ENCODE data around the gene PIK3R6. TPM values are rescaled to one million over a fixed set of nuclear protein-coding genes. Genes with fewer than 3 reads are reported as not detected.

The PIK3R6 gene
- total and polyA plus RNA-seq, 3 donors from 2014 or later: 1.3 to 2.6 (median 2.5) TPM

- no peak for DNase-seq
- intact Hi-C loops (cut with DNase I; ENCODE audit: low total_unique reads): no loop called here
- H3K36me3 ChIP-seq (ENCODE audit: low read depth, missing control alignments): no peaks in the 10 kb centered on the region
- no peaks in the 10 kb centered on the region for H3K9me3 ChIP-seq
- H3K4me3 ChIP-seq: no peak overlapping the region
- H3K27ac ChIP-seq: no peak overlapping the region
- H3K27me3 ChIP-seq: no peaks in the 10 kb centered on the region
- TF ChIP-seq, protein P1, sequence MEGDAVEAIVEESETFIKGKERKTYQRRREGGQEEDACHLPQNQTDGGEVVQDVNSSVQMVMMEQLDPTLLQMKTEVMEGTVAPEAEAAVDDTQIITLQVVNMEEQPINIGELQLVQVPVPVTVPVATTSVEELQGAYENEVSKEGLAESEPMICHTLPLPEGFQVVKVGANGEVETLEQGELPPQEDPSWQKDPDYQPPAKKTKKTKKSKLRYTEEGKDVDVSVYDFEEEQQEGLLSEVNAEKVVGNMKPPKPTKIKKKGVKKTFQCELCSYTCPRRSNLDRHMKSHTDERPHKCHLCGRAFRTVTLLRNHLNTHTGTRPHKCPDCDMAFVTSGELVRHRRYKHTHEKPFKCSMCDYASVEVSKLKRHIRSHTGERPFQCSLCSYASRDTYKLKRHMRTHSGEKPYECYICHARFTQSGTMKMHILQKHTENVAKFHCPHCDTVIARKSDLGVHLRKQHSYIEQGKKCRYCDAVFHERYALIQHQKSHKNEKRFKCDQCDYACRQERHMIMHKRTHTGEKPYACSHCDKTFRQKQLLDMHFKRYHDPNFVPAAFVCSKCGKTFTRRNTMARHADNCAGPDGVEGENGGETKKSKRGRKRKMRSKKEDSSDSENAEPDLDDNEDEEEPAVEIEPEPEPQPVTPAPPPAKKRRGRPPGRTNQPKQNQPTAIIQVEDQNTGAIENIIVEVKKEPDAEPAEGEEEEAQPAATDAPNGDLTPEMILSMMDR (IDR thresholded peaks at IDR 0.05): no peak
- TF ChIP-seq POLR2A (IDR thresholded peaks at IDR 0.05): no peak
- WGBS, 2 donors: 95 to 98% methylated on average over 9 to 14 of the region's 14 CpGs
- H3K4me1 ChIP-seq: peaks cover 3% of the 10 kb centered on the region
Observed at GRCh38 chr17:8889458-8890210, 22.2 kb upstream of the PIK3R6 start.

DNA sequence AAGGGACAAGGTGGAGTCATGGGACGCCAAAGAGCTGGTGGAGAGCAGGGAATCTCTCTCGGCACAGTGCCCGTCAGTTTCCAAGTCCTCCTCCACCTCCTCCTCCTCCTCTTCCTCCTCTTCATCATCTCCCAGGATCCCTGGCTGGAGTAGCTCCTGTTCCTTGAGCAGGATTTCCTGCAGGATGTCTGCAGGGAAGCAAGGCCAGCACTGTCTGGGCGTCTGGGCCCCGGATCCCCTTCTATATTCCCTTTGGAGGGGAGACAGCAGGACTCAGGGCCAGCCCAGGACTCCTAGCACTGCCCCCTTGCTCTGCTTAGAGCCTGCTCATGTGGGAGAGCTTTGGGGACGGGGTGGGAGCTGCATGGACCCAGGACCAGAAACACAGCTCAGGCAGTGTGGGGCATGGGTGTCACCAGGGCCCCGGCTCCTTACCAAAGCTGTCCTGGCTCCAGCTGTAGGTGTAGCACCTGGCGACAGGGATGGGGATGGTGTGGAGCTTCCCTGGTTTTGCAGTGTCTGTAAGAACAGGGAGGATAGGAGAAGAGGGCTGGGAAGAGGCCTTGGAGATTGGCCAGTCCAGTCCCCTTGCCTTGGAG, 21.3 kb upstream of the PIK3R6 start:
- no peak overlapping the region for H3K27ac ChIP-seq
- H3K27me3 ChIP-seq: no peaks in the 10 kb centered on the region
- H3K9me3 ChIP-seq: no peaks in the 10 kb centered on the region
- H3K4me3 ChIP-seq: no peak overlapping the region
- H3K36me3 ChIP-seq (ENCODE audit: low read depth, missing control alignments): no peaks in the 10 kb centered on the region
- 57 to 59% methylated on average over 8 of the region's 8 CpGs for WGBS, 2 donors
- no peak for DNase-seq
- no peaks in the 10 kb centered on the region for H3K4me1 ChIP-seq
- intact Hi-C loops (cut with DNase I; ENCODE audit: low total_unique reads): no loop called here
- no peak for TF ChIP-seq POLR2A (IDR thresholded peaks at IDR 0.05)
- TF ChIP-seq, protein P1 (IDR thresholded peaks at IDR 0.05): no peak

DNA sequence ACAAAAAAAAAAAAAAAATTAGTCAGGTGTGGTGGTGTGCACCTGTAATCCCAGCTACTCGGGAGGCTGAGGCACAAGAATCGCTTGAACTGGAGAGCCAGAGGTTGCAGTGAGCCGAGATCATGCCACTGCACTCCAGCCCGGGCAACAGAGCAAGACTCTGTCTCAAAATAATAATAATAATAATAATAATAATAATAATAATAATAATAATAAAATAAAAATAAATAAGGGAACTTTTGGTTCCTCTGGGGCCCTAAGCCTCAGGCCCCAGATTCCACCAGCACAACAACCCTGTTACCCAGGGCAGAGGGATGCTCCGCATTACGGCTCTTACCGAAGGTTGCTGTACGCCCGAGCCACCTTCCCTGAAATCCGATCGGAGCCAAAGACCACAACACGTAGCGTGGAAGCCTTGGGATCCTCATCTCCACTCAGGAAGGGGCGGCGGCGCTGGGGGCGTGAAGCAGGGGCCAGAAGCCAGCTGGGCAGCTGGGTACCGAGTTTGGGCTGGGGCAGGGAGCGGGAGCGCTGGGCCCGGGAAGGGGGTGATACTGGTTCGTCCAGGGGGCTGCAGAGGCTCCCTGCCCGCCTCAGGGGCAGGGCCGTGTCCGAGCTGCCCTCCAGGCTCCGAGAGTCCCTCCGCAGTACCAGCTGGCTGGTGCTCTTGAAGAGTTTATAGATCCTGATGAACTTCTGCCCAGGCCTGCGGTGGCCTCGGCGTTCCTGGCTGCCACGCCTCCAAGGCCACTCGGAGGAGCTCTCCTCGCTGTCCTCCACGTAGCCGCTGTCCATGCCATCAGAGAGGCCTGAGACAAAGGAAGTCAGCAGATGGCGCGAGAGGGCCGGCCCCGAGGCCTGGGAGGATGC, 20.6 kb upstream of the PIK3R6 start:
- TF ChIP-seq, protein P1 (IDR thresholded peaks at IDR 0.05): peak in 2 of 3 experiments; percentile 17 to 33
- TF ChIP-seq POLR2A (IDR thresholded peaks at IDR 0.05): no peak
- no peak overlapping the region for H3K27ac ChIP-seq
- H3K4me1 ChIP-seq: no peaks in the 10 kb centered on the region
- no peak overlapping the region for H3K4me3 ChIP-seq
- no peaks in the 10 kb centered on the region for H3K36me3 ChIP-seq (ENCODE audit: low read depth, missing control alignments)
- no peaks in the 10 kb centered on the region for H3K9me3 ChIP-seq
- peak; percentile 87 for DNase-seq
- no peaks in the 10 kb centered on the region for H3K27me3 ChIP-seq
- intact Hi-C loops (cut with DNase I; ENCODE audit: low total_unique reads): no loop called here
- WGBS, 2 donors: 69 to 73% methylated on average over 27 to 39 of the region's 39 CpGs

- intact Hi-C loops (cut with DNase I; ENCODE audit: low total_unique reads): no loop called here
- Histone ChIP-seq H3K4me3 (no peak overlapping the region), H3K27me3 (no peaks in the 10 kb centered on the region), H3K4me1 (no peaks in the 10 kb centered on the region), H3K27ac (no peak overlapping the region), H3K9me3 (no peaks in the 10 kb centered on the region), H3K36me3 (ENCODE audit: low read depth, missing control alignments) (no peaks in the 10 kb centered on the region)
- WGBS, 2 donors: 92 to 94% methylated on average over 11 of the region's 11 CpGs
- TF ChIP-seq POLR2A (IDR thresholded peaks at IDR 0.05): no peak
- TF ChIP-seq, protein P1 (IDR thresholded peaks at IDR 0.05): no peak
- DNase-seq: no peak
Observed at GRCh38 chr17:8887301-8887700, 19.8 kb upstream of the PIK3R6 start.

Data from testis (tissue), 3 donors.